Activated naive CD4-positive, alpha-beta T cell (primary cell): ENCODE data around the gene SYNCRIP.
"Not testable (repeated sequence)": the region's sequence is repeated elsewhere in the genome, so short reads cannot be mapped to it uniquely, and the experiment has no call there.

Experiments used
- DNase-seq, 4 experiments: peaks; one replicate each; lab custom pipeline; 2025; lab: John Stamatoyannopoulos, UW

Gene SYNCRIP

DNA sequence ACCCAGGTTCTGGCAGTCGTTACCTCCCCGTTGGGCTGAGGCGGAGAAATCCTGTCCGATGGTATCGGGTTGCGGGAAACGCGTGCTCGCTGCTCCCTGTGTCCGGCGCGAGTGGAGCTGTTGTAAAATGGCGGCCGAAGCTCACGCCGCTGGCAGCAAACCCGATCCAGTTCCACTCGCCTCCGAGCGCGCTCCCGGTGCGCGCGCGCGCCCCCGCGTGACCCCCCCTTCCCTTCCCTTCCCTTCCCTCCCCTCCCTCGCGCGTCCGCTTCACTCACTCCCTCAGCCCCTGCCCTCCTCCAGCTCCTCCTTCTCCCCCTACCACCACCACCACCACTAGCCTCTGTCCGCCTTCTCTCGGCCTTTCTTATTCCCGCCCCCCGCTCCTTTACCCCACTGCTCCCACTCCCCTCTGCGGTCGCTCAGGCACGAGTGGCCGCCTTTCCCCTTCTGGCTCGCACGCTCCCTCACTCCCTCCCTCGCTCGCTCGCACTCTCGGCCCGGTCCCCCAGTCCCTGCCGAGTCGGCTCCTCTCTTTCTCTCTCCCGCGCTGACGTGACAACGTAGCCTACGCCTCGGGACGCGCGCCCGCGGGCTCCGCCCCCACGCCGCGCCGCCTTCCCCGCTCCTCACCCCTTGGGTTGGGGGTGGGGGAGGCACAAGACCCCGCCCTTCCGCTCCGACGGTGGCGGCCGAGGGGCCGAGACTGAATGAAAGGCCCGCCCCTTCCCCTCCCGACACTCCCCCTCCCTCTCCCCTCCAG is at the start of gene SYNCRIP:
SYNCRIP (minus strand) TSS at position 113 of the 763 bp plus-strand sequence. CDS start 1,447 bp downstream, outside the sequence.
- DNase-seq, result peak; percentile 95 to 98 (median 96)

DNA sequence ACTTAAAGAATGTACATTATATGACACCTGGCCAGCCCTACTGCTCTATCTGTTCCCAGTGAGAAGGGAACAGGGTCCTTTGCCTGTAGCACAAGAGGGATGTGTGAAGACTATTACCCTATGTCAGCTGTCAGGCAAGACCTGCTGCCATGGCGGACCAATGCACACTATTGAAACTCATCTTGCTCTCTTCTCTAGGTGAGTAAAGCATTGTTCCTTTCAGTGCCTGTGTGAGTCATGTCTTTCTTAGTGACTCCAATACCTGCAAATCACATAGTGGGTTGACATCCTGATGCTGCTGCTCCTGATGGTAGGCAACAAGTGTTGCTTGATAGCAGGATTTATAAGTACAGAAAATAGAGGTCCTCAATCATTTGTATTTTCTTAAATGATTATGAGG is 48.8 kb upstream of the SYNCRIP start:
- no peak for DNase-seq

GRCh38 chr6:85690071-85690470 is 47.4 kb upstream of the SYNCRIP start:
- DNase-seq, result no peak

DNA sequence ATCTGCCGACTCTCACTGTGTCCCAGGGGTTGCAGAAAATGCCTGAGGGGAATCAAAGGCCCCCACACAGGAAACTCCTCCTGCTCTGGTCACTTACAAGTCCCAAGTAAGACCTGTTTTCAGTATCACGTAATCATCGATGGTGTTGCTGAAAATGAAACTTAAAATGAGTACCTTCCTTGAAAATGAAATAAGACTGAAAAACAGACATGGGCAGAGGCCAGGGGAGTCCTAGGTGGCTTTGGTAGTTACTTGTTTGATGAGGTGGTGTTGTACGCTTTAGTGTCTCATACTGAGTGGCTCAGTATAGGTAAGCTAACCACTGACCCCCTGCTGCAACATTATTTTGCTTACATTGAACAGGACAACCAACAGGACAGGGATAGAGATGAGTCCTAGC is 43.0 kb upstream of the SYNCRIP start:
- DNase-seq, result no peak

DNA sequence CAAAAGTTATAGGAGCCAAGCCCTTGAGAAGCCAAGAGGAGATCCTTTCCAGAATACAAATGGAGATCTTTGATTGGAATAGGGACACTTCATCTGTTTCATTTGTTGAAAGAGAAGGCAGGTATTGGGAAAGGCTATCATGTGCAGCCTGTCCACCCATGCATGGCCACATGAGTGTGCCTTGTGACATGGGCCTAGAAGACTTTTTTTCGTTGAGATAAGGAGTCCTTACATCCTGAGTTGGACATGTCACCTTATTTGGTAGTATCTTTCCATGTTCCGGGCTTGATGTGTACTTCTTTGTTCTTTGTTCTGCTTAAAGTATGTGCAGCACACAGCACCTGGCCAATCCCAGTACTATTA is 42.1 kb upstream of the SYNCRIP start:
- DNase-seq, result no peak

GRCh38 chr6:85684133-85684808 is 41.6 kb upstream of the SYNCRIP start:
- DNase-seq, result no peak

DNA sequence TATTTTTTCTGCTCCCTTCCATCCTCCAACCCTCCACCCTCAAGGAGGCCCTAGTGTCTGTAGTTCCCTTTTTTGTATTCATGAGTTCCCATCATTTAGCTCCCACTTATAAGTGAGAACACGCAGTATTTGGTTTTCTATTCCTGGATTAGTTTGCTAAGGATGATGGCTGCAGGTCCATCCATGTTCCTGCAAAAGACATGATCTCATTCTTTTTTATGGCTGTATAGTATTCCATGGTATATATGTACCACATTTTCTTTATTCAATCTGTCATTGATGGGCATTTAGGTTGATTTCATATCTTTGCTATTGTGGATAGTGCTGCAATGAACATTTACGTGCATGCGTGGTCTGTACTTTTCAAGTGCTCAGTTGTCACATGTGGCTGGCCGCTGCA is 39.2 kb upstream of the SYNCRIP start:
- not testable (repeated sequence) for DNase-seq

DNA sequence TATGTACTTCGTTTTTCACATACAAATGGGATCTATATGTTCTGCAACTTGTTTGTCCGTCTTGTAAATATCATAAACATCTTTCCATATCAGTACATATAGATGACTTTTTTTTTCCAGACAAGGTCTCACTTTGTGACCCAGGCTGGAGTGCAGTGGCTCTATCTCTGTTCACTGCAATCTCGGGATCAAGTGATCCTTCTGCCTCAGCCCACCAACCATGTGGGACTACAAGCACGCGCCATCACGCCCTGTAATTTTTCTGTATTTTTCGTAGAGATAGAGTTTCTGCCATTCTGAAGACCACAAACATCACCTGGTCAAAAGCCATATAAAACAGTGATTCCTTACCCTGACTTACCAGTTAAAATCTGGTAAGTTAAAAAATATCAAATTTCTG is 37.7 kb upstream of the SYNCRIP start:
- DNase-seq, result no peak

GRCh38 chr6:85679445-85680123 is 36.9 kb upstream of the SYNCRIP start:
- no peak for DNase-seq

GRCh38 chr6:85678602-85679444 is 36.1 kb upstream of the SYNCRIP start:
- DNase-seq, result peak; percentile 95 to 96 (median 96)

GRCh38 chr6:85678026-85678601 is 35.4 kb upstream of the SYNCRIP start:
- no peak for DNase-seq

- DNase-seq, result no peak
Observed at GRCh38 chr6:85677234-85677956, 34.7 kb upstream of the SYNCRIP start.

GRCh38 chr6:85676086-85676729 is 33.5 kb upstream of the SYNCRIP start:
- DNase-seq, result no peak

GRCh38 chr6:85675030-85675819 is 32.5 kb upstream of the SYNCRIP start:
- DNase-seq, result no peak

DNA sequence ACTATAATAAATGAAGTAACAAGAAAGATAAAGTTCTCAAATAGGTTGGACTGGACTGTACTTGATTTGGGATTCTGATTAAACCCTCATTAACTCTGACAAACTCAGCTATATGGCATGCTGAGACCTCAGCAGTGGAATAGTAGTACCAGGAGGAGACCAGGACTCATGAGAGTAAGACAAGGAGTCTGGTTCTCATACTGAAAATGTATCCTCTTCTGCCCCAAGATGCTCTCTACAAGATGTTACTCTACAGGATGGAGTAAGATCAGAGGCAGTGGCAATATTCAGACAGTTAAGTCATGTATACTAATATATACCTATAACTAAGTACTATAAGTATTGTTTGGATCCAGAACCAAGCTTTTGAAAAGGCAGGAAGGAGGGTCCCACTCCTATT is 31.9 kb upstream of the SYNCRIP start:
- no peak for DNase-seq

DNA sequence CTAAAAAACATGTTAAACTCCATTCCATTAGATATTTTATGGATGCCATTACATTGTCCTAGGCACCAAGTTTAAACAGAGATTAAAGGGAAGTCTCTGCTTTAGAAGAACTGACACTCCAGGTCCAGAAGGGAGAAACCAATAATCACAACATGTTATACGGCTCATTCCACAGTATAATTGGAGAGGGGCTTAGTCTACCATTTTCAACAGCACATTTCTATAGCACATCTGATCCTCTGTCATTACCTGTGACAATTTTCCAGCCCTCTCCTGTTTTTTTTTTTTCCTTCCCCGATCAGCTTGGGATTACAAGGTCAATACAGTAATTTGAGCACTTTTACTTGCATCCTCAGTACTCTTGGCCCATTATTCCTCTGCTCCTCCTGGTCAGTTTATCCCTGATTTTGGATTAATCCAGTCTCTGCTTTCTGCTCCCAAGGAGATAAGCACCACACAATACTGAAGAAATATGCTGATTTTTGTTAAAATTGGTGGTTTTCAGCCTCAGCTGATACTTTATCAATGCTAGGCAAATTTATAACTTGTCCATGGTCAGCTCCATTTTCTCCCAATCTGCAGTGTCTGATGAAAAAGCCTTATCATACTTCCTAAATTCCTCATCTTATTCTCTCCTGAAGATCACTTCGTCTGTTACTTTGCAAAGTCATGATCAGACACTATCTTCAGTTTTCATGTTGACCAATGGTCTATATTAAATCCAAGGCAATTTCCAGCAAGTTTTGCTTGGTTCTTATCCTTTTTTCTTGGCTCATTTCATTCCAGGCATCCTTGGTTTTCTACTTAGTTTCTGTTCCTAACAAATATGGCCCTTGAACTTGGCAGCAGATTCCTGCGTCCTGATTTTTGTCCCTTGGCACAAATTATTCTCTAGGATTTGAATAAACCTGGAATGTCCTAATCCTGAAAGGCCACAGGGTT is 30.8 kb upstream of the SYNCRIP start:
- DNase-seq, result no peak

DNA sequence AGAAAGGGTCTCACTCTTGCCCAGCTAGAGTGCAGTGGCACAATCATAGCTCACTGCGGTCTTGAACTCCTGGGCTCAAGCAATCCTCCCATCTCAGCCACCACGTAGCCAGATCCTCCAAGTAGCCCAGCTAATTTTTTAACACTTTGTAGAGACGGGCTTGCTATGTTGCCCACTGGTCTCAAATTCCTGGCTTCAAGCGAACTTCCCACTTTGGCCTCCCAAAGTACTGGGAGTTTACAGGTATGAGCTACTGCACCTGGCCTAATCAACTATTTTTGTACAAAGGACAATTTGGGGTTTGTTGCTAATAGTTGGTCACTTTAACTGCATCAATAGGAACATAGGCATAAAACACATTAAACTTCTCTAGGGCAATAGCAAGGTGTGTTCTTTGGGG is 29.9 kb upstream of the SYNCRIP start:
- DNase-seq, result no peak

DNA sequence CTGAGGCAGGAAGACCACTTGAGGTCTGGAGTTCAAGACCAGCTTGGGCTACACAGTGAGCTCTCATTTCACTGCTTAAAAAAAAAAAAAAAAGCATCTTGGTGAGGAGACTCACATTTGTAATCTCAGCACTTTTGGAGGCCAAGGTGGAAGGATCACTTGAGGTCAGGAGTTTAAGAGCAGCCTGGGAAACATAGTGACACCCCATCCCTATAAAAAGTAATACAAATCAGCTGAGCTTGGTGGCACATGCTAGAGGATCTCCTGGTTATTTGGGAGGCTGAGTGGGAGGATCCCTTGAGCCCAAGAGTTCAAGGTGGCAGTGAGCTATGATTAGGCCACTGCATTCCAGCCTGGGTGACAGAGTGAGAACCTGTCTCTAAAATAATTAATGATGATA is 29.4 kb upstream of the SYNCRIP start:
- no peak for DNase-seq

GRCh38 chr6:85670573-85670972 is 27.9 kb upstream of the SYNCRIP start:
- no peak for DNase-seq
